HUES48 (cell line): ENCODE results near the gene UCN2.
"Not testable (repeated sequence)": the region's sequence is repeated elsewhere in the genome, so short reads cannot be mapped to it uniquely, and the experiment has no call there.

Source experiments
- H3K27ac ChIP-seq: one replicate; pipeline ENCODE4 v1.7.0; 2013; ENCODE audit warnings: low read depth, low read length, inconsistent platforms
- H3K27me3 ChIP-seq: 2 replicates; pipeline ENCODE4 v1.6.1; 2013; ENCODE audit warnings: mild to moderate bottlenecking, low read length; ENCODE audit not compliant: control insufficient read depth, insufficient read depth
- H3K36me3 ChIP-seq: 2 replicates; pipeline ENCODE4 v1.6.1; 2013; ENCODE audit warnings: low read length; ENCODE audit not compliant: control insufficient read depth, insufficient read depth
- H3K4me1 ChIP-seq: 2 replicates; pipeline ENCODE4 v1.6.1; 2013; ENCODE audit warnings: mild to moderate bottlenecking, low read length; ENCODE audit not compliant: control insufficient read depth, insufficient read depth
- H3K4me3 ChIP-seq: 2 replicates; pipeline ENCODE4 v1.5.1; 2013; ENCODE audit warnings: mild to moderate bottlenecking, low read depth, low read length
- H3K9ac ChIP-seq: 2 replicates; pipeline ENCODE4 v1.6.1; 2013; ENCODE audit warnings: mild to moderate bottlenecking, low read depth, low read length, moderate library complexity
- H3K9me3 ChIP-seq: 2 replicates; pipeline ENCODE4 v1.6.1; 2013; ENCODE audit warnings: low read length; ENCODE audit not compliant: control insufficient read depth, insufficient read depth

Gene UCN2

GRCh38 chr3:48535578-48535977 is 28.0 kb downstream of the UCN2 start:
- Histone ChIP-seq H3K9ac (no peak overlapping the region), H3K36me3 (peaks cover 64% of the 10 kb centered on the region), H3K27me3 (no peaks in the 10 kb centered on the region), H3K9me3 (no peaks in the 10 kb centered on the region), H3K4me3 (no peak overlapping the region), H3K27ac (no peak overlapping the region), H3K4me1 (no peaks in the 10 kb centered on the region)

- no peak overlapping the region for H3K4me3 ChIP-seq
- H3K36me3 ChIP-seq, result peaks cover 58% of the 10 kb centered on the region
- H3K27ac ChIP-seq, result no peak overlapping the region
- H3K9me3 ChIP-seq, result no peaks in the 10 kb centered on the region
- H3K27me3 ChIP-seq, result no peaks in the 10 kb centered on the region
- no peak overlapping the region for H3K9ac ChIP-seq
- H3K4me1 ChIP-seq, result no peaks in the 10 kb centered on the region
Measured at GRCh38 chr3:48532977-48533337, 30.6 kb downstream of the UCN2 start.

GRCh38 chr3:48532271-48532976 is 31.2 kb downstream of the UCN2 start:
- no peaks in the 10 kb centered on the region for H3K4me1 ChIP-seq
- H3K9ac ChIP-seq, result no peak overlapping the region
- no peaks in the 10 kb centered on the region for H3K9me3 ChIP-seq
- H3K27me3 ChIP-seq, result no peaks in the 10 kb centered on the region
- peaks cover 55% of the 10 kb centered on the region for H3K36me3 ChIP-seq
- H3K4me3 ChIP-seq, result no peak overlapping the region
- H3K27ac ChIP-seq, result no peak overlapping the region

- not testable (repeated sequence) for H3K4me1 ChIP-seq, H3K27me3 ChIP-seq, H3K4me3 ChIP-seq, H3K9ac ChIP-seq, H3K27ac ChIP-seq, H3K9me3 ChIP-seq
- H3K36me3 ChIP-seq, result peaks cover 44% of the 10 kb centered on the region
Measured at GRCh38 chr3:48530701-48531100, 32.9 kb downstream of the UCN2 start.

GRCh38 chr3:48528754-48529153 is 34.8 kb downstream of the UCN2 start:
- Histone ChIP-seq H3K9ac (no peak overlapping the region), H3K4me1 (no peaks in the 10 kb centered on the region), H3K36me3 (peaks cover 42% of the 10 kb centered on the region), H3K4me3 (no peak overlapping the region), H3K9me3 (no peaks in the 10 kb centered on the region), H3K27me3 (no peaks in the 10 kb centered on the region), H3K27ac (no peak overlapping the region)

- Histone ChIP-seq H3K9ac (no peak overlapping the region), H3K27me3 (no peaks in the 10 kb centered on the region), H3K9me3 (no peaks in the 10 kb centered on the region), H3K4me1 (no peaks in the 10 kb centered on the region), H3K27ac (no peak overlapping the region), H3K4me3 (no peak overlapping the region), H3K36me3 (peaks cover 38% of the 10 kb centered on the region)
Measured at GRCh38 chr3:48528048-48528447, 35.5 kb downstream of the UCN2 start.

GRCh38 chr3:48524970-48525369 is 38.6 kb downstream of the UCN2 start:
- Histone ChIP-seq H3K4me1 (no peaks in the 10 kb centered on the region), H3K36me3 (peaks cover 35% of the 10 kb centered on the region), H3K27ac (no peak overlapping the region), H3K9ac (no peak overlapping the region), H3K9me3 (no peaks in the 10 kb centered on the region), H3K27me3 (no peaks in the 10 kb centered on the region), H3K4me3 (no peak overlapping the region)

GRCh38 chr3:48521635-48522034 is 41.9 kb downstream of the UCN2 start:
- Histone ChIP-seq H3K27me3 (no peaks in the 10 kb centered on the region), H3K4me1 (no peaks in the 10 kb centered on the region), H3K9me3 (no peaks in the 10 kb centered on the region), H3K27ac (no peak overlapping the region), H3K4me3 (no peak overlapping the region), H3K9ac (no peak overlapping the region), H3K36me3 (peaks cover 30% of the 10 kb centered on the region)

GRCh38 chr3:48519277-48519643 is 44.3 kb downstream of the UCN2 start:
- H3K27me3 ChIP-seq, result no peaks in the 10 kb centered on the region
- no peaks in the 10 kb centered on the region for H3K9me3 ChIP-seq
- H3K4me3 ChIP-seq, result no peak overlapping the region
- H3K9ac ChIP-seq, result no peak overlapping the region
- H3K36me3 ChIP-seq, result peaks cover 24% of the 10 kb centered on the region
- no peak overlapping the region for H3K27ac ChIP-seq
- H3K4me1 ChIP-seq, result no peaks in the 10 kb centered on the region

GRCh38 chr3:48518638-48519276 is 44.8 kb downstream of the UCN2 start:
- H3K27me3 ChIP-seq, result no peaks in the 10 kb centered on the region
- no peaks in the 10 kb centered on the region for H3K9me3 ChIP-seq
- no peak overlapping the region for H3K27ac ChIP-seq
- no peaks in the 10 kb centered on the region for H3K4me1 ChIP-seq
- peaks cover 24% of the 10 kb centered on the region for H3K36me3 ChIP-seq
- no peak overlapping the region for H3K9ac ChIP-seq
- H3K4me3 ChIP-seq, result no peak overlapping the region

GRCh38 chr3:48518069-48518468 is 45.5 kb downstream of the UCN2 start:
- Histone ChIP-seq H3K9me3 (no peaks in the 10 kb centered on the region), H3K36me3 (peaks cover 24% of the 10 kb centered on the region), H3K9ac (no peak overlapping the region), H3K4me3 (no peak overlapping the region), H3K4me1 (no peaks in the 10 kb centered on the region), H3K27ac (no peak overlapping the region), H3K27me3 (no peaks in the 10 kb centered on the region)
